Measurements from ENCODE around the gene DNAJC7. TPM values are rescaled to one million over a fixed set of nuclear protein-coding genes. Genes with fewer than 3 reads are reported as not detected.

DNAJC7 gene
- total RNA-seq, 1 experiment from 2014 or later: 130 TPM

- Mint-ChIP-seq H3K9me3 (ENCODE audit: unreplicated experiment) (no peaks in the 10 kb centered on the region), H3K36me3 (ENCODE audit: insufficient read depth, unreplicated experiment) (peaks cover 59% of the 10 kb centered on the region), H3K4me1 (ENCODE audit: insufficient read depth, unreplicated experiment) (peaks cover 25% of the 10 kb centered on the region), H3K4me3 (ENCODE audit: unreplicated experiment) (peak overlapping the region; percentile 79), H3K27ac (ENCODE audit: low read depth, unreplicated experiment) (peak overlapping the region; percentile 70), H3K27me3 (ENCODE audit: insufficient read depth, unreplicated experiment) (no peaks in the 10 kb centered on the region)
- intact Hi-C loops (cut with micrococcal nuclease): no loop called here
- no peak for TF ChIP-seq CTCF (IDR thresholded peaks at IDR 0.05; ENCODE audit: unreplicated experiment)
- ChIA-PET CTCF (interaction anchor here (1.0 to 1.1 kb wide), 3 partner anchors 23 to 560 kb away, joined by 3 to 4 read pairs (median 3); partner anchors contain the start of gene DNAJC7), POLR2A (interaction anchor here (0.9 to 8.5 kb wide), 4 partner anchors 7 to 50 kb away, joined by 3 to 138 read pairs (median 12); partner anchors contain the start of genes DNAJC7 and NKIRAS2)
- BruUV-seq (replicated peaks): no TSS peak
- no peak for DNase-seq (ENCODE audit: unreplicated experiment)
Observed at GRCh38 chr17:41968676-41969075, 48.6 kb downstream of the DNAJC7 start.

GRCh38 chr17:41967921-41968578 lies 49.2 kb downstream of the DNAJC7 start:
- no peaks in the 10 kb centered on the region for H3K9me3 Mint-ChIP-seq (ENCODE audit: unreplicated experiment)
- peaks cover 53% of the 10 kb centered on the region for H3K36me3 Mint-ChIP-seq (ENCODE audit: insufficient read depth, unreplicated experiment)
- peaks cover 25% of the 10 kb centered on the region for H3K4me1 Mint-ChIP-seq (ENCODE audit: insufficient read depth, unreplicated experiment)
- BruUV-seq (replicated peaks): no TSS peak
- ChIA-PET POLR2A (interaction anchor here (0.6 to 8.5 kb wide), 11 partner anchors 8 to 1160 kb away, joined by 3 to 138 read pairs (median 11); partner anchors contain the start of genes ACLY, DHX58, DNAJC7 and KAT2A), CTCF (interaction anchor here (1.0 to 1.1 kb wide), 2 partner anchors 23 to 49 kb away, joined by 3 read pairs; partner anchors contain the start of gene DNAJC7)
- no peak for TF ChIP-seq CTCF (IDR thresholded peaks at IDR 0.05; ENCODE audit: unreplicated experiment)
- intact Hi-C loops (cut with micrococcal nuclease): loop anchor here (2.0 kb wide), 1 partner anchor 49 kb away; the partner anchor contains the start of gene DNAJC7
- H3K27me3 Mint-ChIP-seq (ENCODE audit: insufficient read depth, unreplicated experiment): no peaks in the 10 kb centered on the region
- peak overlapping the region; percentile 79 for H3K4me3 Mint-ChIP-seq (ENCODE audit: unreplicated experiment)
- DNase-seq (ENCODE audit: unreplicated experiment): peak; percentile 29
- peak overlapping the region; percentile 70 for H3K27ac Mint-ChIP-seq (ENCODE audit: low read depth, unreplicated experiment)

GRCh38 chr17:41967141-41967920 lies 49.9 kb downstream of the DNAJC7 start:
- POLR2A ChIA-PET: interaction anchor here (0.5 to 8.5 kb wide), 26 partner anchors 9 to 1159 kb away, joined by 3 to 138 read pairs (median 4); partner anchors contain the start of genes ACLY, CAVIN1, DHX58 and DNAJC7
- H3K4me1 Mint-ChIP-seq (ENCODE audit: insufficient read depth, unreplicated experiment): peaks cover 25% of the 10 kb centered on the region
- no TSS peak for BruUV-seq (replicated peaks)
- intact Hi-C loops (cut with micrococcal nuclease): loop anchor here (2.0 kb wide), 1 partner anchor 49 kb away; the partner anchor contains the start of gene DNAJC7
- CTCF ChIA-PET: interaction anchor here (1.1 kb wide), 1 partner anchor 50 kb away, joined by 3 read pairs; the partner anchor contains the start of gene DNAJC7
- H3K27me3 Mint-ChIP-seq (ENCODE audit: insufficient read depth, unreplicated experiment): no peaks in the 10 kb centered on the region
- peak; percentile 39 for DNase-seq (ENCODE audit: unreplicated experiment)
- peak overlapping the region; percentile 70 for H3K27ac Mint-ChIP-seq (ENCODE audit: low read depth, unreplicated experiment)
- no peak for TF ChIP-seq CTCF (IDR thresholded peaks at IDR 0.05; ENCODE audit: unreplicated experiment)
- peak overlapping the region; percentile 79 for H3K4me3 Mint-ChIP-seq (ENCODE audit: unreplicated experiment)
- no peaks in the 10 kb centered on the region for H3K9me3 Mint-ChIP-seq (ENCODE audit: unreplicated experiment)
- H3K36me3 Mint-ChIP-seq (ENCODE audit: insufficient read depth, unreplicated experiment): peaks cover 46% of the 10 kb centered on the region
